HFFc6 (cell line): Measurements from ENCODE around the gene TAF4B. TPM values are rescaled to one million over a fixed set of nuclear protein-coding genes. Genes with fewer than 3 reads are reported as not detected.

Source experiments
- DNase-seq: peaks from one replicate; pipeline ENCODE4 v3.0.0-alpha.2; 2018
- H3K27ac Mint-ChIP-seq: 2 replicates; pipeline ENCODE4 v1.8.0; 2020; ENCODE audit warnings: mild to moderate bottlenecking, mixed read lengths
- H3K27me3 Mint-ChIP-seq: 2 replicates; pipeline ENCODE4 v1.8.0; 2021; ENCODE audit warnings: mild to moderate bottlenecking, moderate library complexity, mixed read lengths; ENCODE audit not compliant: insufficient read depth
- H3K36me3 Mint-ChIP-seq: 2 replicates; pipeline ENCODE4 v1.8.0; 2021; ENCODE audit warnings: low read depth, mixed read lengths
- H3K4me1 Mint-ChIP-seq: 2 replicates; pipeline ENCODE4 v1.8.0; 2020; ENCODE audit warnings: low read depth, mixed read lengths
- H3K4me3 Mint-ChIP-seq: 2 replicates; pipeline ENCODE4 v1.8.0; 2020; ENCODE audit warnings: mild to moderate bottlenecking, moderate library complexity, mixed read lengths
- H3K9me3 Mint-ChIP-seq: 2 replicates; pipeline ENCODE4 v1.8.0; 2020; ENCODE audit warnings: mild to moderate bottlenecking, mixed read lengths
- total RNA-seq, 6 experiments: library from RNA; stranded (reverse); fragmentation: NEBNext Ultra II Directional; extraction: Animal tissue kit (Norgen Biotek cat#: 25700); gene quantifications; 2 replicates in 1 of 6; 3 replicates in 5 of 6; pipeline ENCODE4 v1.2.3, GENCODE V29; 2021
- TF ChIP-seq, protein P1 (sequence below): fragments of 200-600 bp; sonication (generic); IDR thresholded peaks from 2 replicates; pipeline ENCODE4 v1.5.0; 2021; ENCODE audit warnings: antibody characterized with exemption, mild to moderate bottlenecking

The TAF4B gene
- total RNA-seq, 6 experiments from 2014 or later: 0.94 to 2.2 (median 1.3) TPM

DNA sequence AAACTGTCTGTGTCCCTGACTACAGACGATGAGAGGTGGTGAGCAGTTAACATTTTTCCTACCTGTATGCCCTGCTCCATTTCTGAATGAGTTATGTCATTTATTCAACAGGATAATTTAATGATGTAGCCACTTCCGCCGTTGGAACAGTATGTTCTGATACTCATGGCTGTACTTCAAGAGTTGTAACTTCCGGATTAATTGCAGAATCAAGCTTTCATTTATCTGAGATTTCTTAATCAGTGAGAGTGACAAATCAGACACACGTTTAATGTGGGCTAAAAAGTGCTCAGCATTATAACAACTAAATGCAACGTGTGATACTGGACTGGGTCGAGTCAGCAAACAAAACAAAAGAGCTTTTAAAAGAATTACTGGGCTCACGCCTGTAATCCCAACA, 214.4 kb downstream of the TAF4B start:
- no peak overlapping the region for H3K27ac Mint-ChIP-seq
- no peak overlapping the region for H3K4me3 Mint-ChIP-seq
- peaks cover 5% of the 10 kb centered on the region; the same call in 1 of the 2 replicates for H3K36me3 Mint-ChIP-seq
- TF ChIP-seq, protein P1, sequence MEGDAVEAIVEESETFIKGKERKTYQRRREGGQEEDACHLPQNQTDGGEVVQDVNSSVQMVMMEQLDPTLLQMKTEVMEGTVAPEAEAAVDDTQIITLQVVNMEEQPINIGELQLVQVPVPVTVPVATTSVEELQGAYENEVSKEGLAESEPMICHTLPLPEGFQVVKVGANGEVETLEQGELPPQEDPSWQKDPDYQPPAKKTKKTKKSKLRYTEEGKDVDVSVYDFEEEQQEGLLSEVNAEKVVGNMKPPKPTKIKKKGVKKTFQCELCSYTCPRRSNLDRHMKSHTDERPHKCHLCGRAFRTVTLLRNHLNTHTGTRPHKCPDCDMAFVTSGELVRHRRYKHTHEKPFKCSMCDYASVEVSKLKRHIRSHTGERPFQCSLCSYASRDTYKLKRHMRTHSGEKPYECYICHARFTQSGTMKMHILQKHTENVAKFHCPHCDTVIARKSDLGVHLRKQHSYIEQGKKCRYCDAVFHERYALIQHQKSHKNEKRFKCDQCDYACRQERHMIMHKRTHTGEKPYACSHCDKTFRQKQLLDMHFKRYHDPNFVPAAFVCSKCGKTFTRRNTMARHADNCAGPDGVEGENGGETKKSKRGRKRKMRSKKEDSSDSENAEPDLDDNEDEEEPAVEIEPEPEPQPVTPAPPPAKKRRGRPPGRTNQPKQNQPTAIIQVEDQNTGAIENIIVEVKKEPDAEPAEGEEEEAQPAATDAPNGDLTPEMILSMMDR: no peak
- H3K4me1 Mint-ChIP-seq: peaks cover 18% of the 10 kb centered on the region
- peaks cover 7% of the 10 kb centered on the region for H3K27me3 Mint-ChIP-seq
- no peak for DNase-seq
- H3K9me3 Mint-ChIP-seq: no peaks in the 10 kb centered on the region

Other genes with a start within 250 kb of the TAF4B start
- gene SS18, start 135.8 kb upstream of the TAF4B start, total RNA-seq: 10 to 100 TPM; 59.6 to 70.1 (median 67.9) TPM
- gene PSMA8, start 92.6 kb upstream of the TAF4B start, total RNA-seq: not detected